SK-N-MC (cell line): ENCODE data around the gene MSL3B.

Experiments used
- EZH2 ChIP-seq: fragments of 200-600 bp; sonication (generic); IDR thresholded peaks from one replicate; pipeline ENCODE4 v1.6.1; 2017; ENCODE audit warnings: antibody characterized with exemption
- POLR2AphosphoS5 ChIP-seq: IDR thresholded peaks from 2 replicates; pipeline ENCODE4 v1.6.1; 2012; ENCODE audit warnings: mild to moderate bottlenecking, low read depth, low read length, borderline replicate concordance

DNA sequence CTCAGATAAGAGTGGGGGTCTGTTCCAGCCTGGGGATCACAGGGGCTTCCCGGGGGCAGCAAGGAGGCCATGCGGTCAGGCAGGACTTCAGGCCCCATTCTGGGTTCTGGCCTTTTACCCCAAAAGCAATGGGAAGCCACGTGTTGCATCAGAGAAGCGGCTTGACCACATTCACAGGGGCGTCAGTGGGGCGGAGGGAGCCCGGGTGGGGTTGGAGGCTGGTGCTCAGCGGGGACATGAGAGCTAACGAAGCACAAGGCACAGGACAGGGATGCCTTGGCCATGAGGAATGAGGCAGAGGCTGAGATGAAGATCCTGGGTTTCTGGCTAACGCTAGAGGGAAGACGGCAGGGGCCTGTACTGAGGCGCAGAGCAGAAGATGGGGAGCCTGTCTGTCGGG is 19.9 kb downstream of the MSL3B start:
- TF ChIP-seq EZH2 (no peak), POLR2AphosphoS5 (no peak)
